Activated CD4-positive, alpha-beta T cell treated with anti-CD3 and anti-CD28 coated beads for 36 hours (primary cell): ENCODE measurements around the gene METAP1. TPM values are rescaled to one million over a fixed set of nuclear protein-coding genes. Genes with fewer than 3 reads are reported as not detected.
"Not testable (repeated sequence)": the region's sequence is repeated elsewhere in the genome, so short reads cannot be mapped to it uniquely, and the experiment has no call there.

Experiments used
- ATAC-seq: fragments of 200-7000 bp; cut with Tn5 transposase; one replicate; pipeline ENCODE4 v1.10.0; 2021; ENCODE audit warnings: mild to moderate bottlenecking, moderate library complexity
- CTCF ChIA-PET: fragments of 350-600 bp; sonication (Branson Sonifier 250); formaldehyde crosslinking; loops from one replicate; lab custom pipeline; 2021; ENCODE audit warnings: antibody characterized with exemption; lab: Charles Lee
- POLR2A ChIA-PET: fragments of 350-600 bp; sonication (Branson Sonifier 250); formaldehyde crosslinking; loops from one replicate; lab custom pipeline; 2021; ENCODE audit warnings: antibody characterized with exemption, inconsistent platforms; lab: Charles Lee
- DNase-seq: peaks from one replicate; pipeline ENCODE4 v3.0.0-alpha.2; 2020
- H3K27ac Mint-ChIP-seq: one replicate; pipeline ENCODE4 v1.8.0; 2021; ENCODE audit warnings: mixed read lengths
- H3K27me3 Mint-ChIP-seq: one replicate; pipeline ENCODE4 v1.8.0; 2021; ENCODE audit warnings: mixed read lengths
- H3K36me3 Mint-ChIP-seq: one replicate; pipeline ENCODE4 v1.8.0; 2021; ENCODE audit warnings: low read depth, mixed read lengths
- H3K4me1 Mint-ChIP-seq: one replicate; pipeline ENCODE4 v1.8.0; 2021; ENCODE audit warnings: mixed read lengths
- H3K4me3 Mint-ChIP-seq: one replicate; pipeline ENCODE4 v1.8.0; 2021; ENCODE audit warnings: mild to moderate bottlenecking, moderate library complexity, mixed read lengths
- H3K9me3 Mint-ChIP-seq: one replicate; pipeline ENCODE4 v1.8.0; 2021; ENCODE audit warnings: low read depth, mixed read lengths
- intact Hi-C, 2 experiments: fragments of 100-400 bp; cut with DNase I in 1 of 2; cut with micrococcal nuclease in 1 of 2; formaldehyde crosslinking; loops; one replicate each; pipeline versions ENCODE4 v1.14.2 to v1.15.1; 2022 to 2024; cut with DNase I, micrococcal nuclease
- total RNA-seq, 2 experiments: library from RNA; stranded (reverse); gene quantifications; one replicate each; pipeline ENCODE4 v1.2.3, GENCODE V29; 2021

METAP1 gene
- total RNA-seq, 2 experiments from 2014 or later = 67.9 to 75.2 TPM

DNA sequence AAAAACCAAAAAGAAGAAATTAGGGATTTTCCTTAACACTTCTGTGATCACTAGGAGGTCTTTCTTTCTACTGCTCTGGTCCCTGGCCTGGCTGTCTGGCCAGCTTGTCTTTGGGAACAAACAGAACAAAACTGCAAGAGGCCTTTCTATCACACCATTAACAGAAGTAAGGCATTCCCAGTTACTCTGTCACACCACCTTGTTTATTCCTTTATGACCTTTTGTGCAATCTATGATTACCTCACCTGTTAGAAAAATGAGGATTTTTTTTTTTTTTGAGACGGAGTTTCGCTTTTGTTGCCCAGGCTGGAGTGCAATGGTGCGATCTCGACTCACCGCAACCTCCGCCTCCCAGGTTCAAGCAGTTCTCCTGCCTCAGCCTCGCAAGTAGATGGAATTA is 3.0 kb downstream of the METAP1 start:
- intact Hi-C loops = loop anchor here (5.0 to 10.0 kb wide), 7 partner anchors 341 to 949 kb away; partner anchors contain the start of genes DNAJB14 (in 1 of the 2), TRMT10A (in 1 of the 2) and TSPAN5 (in 1 of the 2)
- H3K27ac Mint-ChIP-seq = no peak overlapping the region
- POLR2A ChIA-PET = interaction anchor here (1.2 kb wide), 1 partner anchor 70 kb away, joined by 3 read pairs; the partner anchor contains the start of gene EIF4E
- DNase-seq = no peak
- no peaks in the 10 kb centered on the region for H3K27me3 Mint-ChIP-seq
- peaks cover 4% of the 10 kb centered on the region for H3K36me3 Mint-ChIP-seq
- H3K4me3 Mint-ChIP-seq = no peak overlapping the region
- H3K4me1 Mint-ChIP-seq = peaks cover 63% of the 10 kb centered on the region
- no peak for ATAC-seq
- CTCF ChIA-PET = interaction anchor here (1.1 to 2.1 kb wide), 4 partner anchors 13 to 57 kb away, joined by 3 to 7 read pairs (median 5); no protein-coding TSS in a partner anchor
- no peaks in the 10 kb centered on the region for H3K9me3 Mint-ChIP-seq

- peaks cover 15% of the 10 kb centered on the region for H3K36me3 Mint-ChIP-seq
- H3K4me1 Mint-ChIP-seq = peaks cover 63% of the 10 kb centered on the region
- no peak for ATAC-seq
- no peak overlapping the region for H3K4me3 Mint-ChIP-seq
- H3K27me3 Mint-ChIP-seq = no peaks in the 10 kb centered on the region
- intact Hi-C loops = no loop called here
- ChIA-PET CTCF (interaction anchor here (1.5 kb wide), 1 partner anchor 54 kb away, joined by 6 read pairs; no protein-coding TSS in a partner anchor), POLR2A (no interaction called here)
- peak overlapping the region; percentile 15 for H3K27ac Mint-ChIP-seq
- H3K9me3 Mint-ChIP-seq = no peaks in the 10 kb centered on the region
- DNase-seq = no peak
Measured at GRCh38 chr4:99002279-99002678, 6.8 kb downstream of the METAP1 start.

DNA sequence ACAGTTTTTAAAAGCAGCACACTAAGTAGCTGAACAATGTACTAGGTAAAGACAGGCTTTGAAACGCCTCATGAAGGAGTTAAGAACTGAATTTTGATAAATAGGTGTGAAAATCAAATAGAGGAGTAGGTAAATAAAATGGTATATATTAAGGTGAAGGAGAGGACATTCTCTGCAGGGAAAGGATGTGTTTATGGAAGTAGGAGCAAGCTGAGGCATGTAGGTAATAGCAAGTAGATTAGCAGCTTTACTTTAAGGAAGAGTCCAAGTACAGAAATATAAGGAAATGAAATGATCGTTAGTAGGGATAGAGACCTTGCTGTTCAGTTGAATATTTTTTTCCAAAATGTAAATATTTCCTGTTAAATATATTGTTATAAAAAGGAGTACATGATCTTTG is 12.5 kb downstream of the METAP1 start:
- CTCF ChIA-PET = interaction anchor here (1.1 to 1.6 kb wide), 2 partner anchors 13 to 19 kb away, joined by 3 read pairs; partner anchors contain the start of gene METAP1
- Mint-ChIP-seq H3K27ac (no peak overlapping the region), H3K27me3 (no peaks in the 10 kb centered on the region), H3K4me3 (no peak overlapping the region), H3K9me3 (peaks cover 9% of the 10 kb centered on the region), H3K36me3 (peaks cover 41% of the 10 kb centered on the region), H3K4me1 (peaks cover 24% of the 10 kb centered on the region)
- POLR2A ChIA-PET = no interaction called here
- DNase-seq = no peak
- no peak for ATAC-seq
- intact Hi-C loops = no loop called here

DNA sequence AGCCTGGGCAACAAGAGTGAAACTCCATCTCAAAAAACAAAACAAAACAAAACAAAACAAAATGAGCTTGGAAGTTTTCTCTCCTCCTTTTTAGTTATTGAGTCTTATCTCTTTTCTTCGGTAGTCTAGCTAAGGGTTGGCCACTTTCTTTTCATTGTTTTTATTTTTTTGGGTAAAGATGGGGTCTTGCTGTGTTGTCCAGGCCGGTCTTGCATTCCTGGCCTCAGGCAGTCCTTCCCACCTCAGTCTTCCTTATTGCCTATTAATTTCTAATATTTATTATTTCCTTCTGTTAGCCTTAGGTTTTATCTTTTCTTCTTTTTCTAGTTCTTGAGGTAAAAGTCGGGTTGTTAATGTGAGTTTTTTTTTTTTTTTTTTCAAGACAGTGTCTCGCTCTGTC is 16.4 kb downstream of the METAP1 start:
- peaks cover 41% of the 10 kb centered on the region for H3K36me3 Mint-ChIP-seq

DNA sequence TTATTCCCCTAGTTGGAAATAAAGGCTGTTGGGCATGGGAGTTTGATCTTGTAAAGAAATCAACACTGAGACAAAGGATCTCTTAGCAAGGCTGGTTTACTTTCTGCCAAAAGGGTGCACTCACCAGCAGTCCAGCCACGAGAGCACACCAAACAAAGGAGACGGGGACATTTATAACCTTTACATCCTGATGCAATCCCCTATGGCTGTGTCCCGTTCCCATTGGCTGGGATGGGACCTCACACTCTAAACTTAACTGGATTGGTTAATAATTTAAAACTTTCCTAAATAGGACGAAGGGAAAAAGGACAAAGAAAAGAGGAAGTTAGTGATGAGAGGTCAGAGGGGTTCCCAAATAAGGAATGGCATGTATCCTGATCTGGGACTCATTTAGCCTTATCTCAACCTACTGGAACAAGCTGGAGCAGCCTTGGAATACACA is 17.9 kb downstream of the METAP1 start:
- intact Hi-C loops = no loop called here

More for the DNA sequence above, 16.4 kb downstream of the METAP1 start:
- Mint-ChIP-seq H3K27ac (no peak overlapping the region), H3K4me3 (no peak overlapping the region), H3K4me1 (peaks cover 20% of the 10 kb centered on the region), H3K9me3 (peaks cover 9% of the 10 kb centered on the region), H3K27me3 (no peaks in the 10 kb centered on the region)
- ATAC-seq (no peak), DNase-seq (no peak)
- CTCF ChIA-PET = interaction anchor here (0.6 to 1.4 kb wide), 2 partner anchors 14 to 470 kb away, joined by 3 to 7 read pairs; no protein-coding TSS in a partner anchor
- POLR2A ChIA-PET = no interaction called here
- intact Hi-C loops = no loop called here

DNA sequence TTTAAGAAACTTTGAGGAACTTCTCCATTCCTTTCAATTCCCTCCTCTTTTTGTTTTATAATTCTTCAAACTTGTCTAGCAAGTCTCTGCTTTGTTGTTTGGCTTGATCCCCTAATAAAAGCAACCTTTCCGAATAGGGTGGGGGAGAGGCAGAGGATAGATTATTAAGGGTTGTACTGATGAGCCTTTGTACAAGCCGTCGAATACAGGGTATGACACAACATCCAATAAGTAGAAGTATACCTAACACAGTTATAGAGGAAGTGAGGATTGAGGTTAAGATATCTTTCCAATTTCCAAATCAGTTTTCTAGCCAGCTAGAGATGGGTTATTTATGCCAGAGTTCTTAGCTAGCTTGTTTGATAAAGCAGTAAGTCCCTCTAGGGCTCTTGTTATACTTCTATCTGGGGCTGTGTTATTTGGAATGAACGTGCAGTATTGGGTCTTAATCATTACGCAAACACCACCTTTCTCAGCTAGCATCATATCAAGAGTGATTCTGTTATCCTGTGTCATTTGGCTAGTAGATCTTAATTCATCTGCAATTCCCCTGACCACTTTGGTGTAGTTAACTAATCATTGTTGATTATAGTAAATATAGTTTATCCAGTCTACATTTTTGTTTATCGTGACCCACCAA is 18.5 kb downstream of the METAP1 start:
- CTCF ChIA-PET = interaction anchor here (1.0 to 1.3 kb wide), 3 partner anchors 15 to 42 kb away, joined by 3 to 4 read pairs (median 3); partner anchors contain the start of gene METAP1
- H3K4me1 Mint-ChIP-seq = peaks cover 14% of the 10 kb centered on the region
- H3K36me3 Mint-ChIP-seq = peaks cover 42% of the 10 kb centered on the region
- ATAC-seq = peak; percentile 23
- POLR2A ChIA-PET = no interaction called here
- no peak overlapping the region for H3K27ac Mint-ChIP-seq
- intact Hi-C loops = no loop called here
- no peak for DNase-seq
- H3K4me3 Mint-ChIP-seq = no peak overlapping the region
- no peaks in the 10 kb centered on the region for H3K27me3 Mint-ChIP-seq
- peaks cover 7% of the 10 kb centered on the region for H3K9me3 Mint-ChIP-seq

More for the DNA sequence above, 17.9 kb downstream of the METAP1 start:
- peaks cover 9% of the 10 kb centered on the region for H3K9me3 Mint-ChIP-seq
- no peak overlapping the region for H3K4me3 Mint-ChIP-seq
- H3K4me1 Mint-ChIP-seq = peaks cover 14% of the 10 kb centered on the region
- DNase-seq (no peak), ATAC-seq (no peak)
- POLR2A ChIA-PET = no interaction called here
- no peaks in the 10 kb centered on the region for H3K27me3 Mint-ChIP-seq
- H3K27ac Mint-ChIP-seq = no peak overlapping the region
- H3K36me3 Mint-ChIP-seq = peaks cover 40% of the 10 kb centered on the region
- CTCF ChIA-PET = no interaction called here

DNA sequence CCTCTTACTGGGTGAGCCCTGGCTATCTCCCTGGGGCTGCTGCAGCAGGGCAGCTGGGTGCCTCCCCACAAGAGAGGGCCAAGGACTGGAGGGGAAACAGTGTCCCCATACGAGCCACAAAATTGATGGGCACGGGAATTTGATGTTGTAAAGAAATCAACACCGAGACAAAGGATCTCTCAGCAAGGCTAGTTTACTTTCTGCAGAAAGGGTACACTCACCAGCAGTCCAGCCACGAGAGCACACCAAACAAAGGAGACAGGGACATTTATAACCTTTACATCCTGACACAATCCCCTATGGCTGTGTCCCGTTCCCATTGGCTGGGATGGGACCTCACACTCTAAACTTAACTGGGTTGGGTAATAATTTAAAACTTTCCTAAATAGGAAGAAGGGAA is 25.9 kb downstream of the METAP1 start:
- H3K4me3 Mint-ChIP-seq = no peak overlapping the region
- peaks cover 41% of the 10 kb centered on the region for H3K36me3 Mint-ChIP-seq
- H3K27me3 Mint-ChIP-seq = no peaks in the 10 kb centered on the region
- no peak for ATAC-seq
- intact Hi-C loops = no loop called here
- H3K27ac Mint-ChIP-seq = no peak overlapping the region
- peaks cover 37% of the 10 kb centered on the region for H3K4me1 Mint-ChIP-seq
- ChIA-PET POLR2A (no interaction called here), CTCF (no interaction called here)
- no peak for DNase-seq
- H3K9me3 Mint-ChIP-seq = peaks cover 19% of the 10 kb centered on the region

DNA sequence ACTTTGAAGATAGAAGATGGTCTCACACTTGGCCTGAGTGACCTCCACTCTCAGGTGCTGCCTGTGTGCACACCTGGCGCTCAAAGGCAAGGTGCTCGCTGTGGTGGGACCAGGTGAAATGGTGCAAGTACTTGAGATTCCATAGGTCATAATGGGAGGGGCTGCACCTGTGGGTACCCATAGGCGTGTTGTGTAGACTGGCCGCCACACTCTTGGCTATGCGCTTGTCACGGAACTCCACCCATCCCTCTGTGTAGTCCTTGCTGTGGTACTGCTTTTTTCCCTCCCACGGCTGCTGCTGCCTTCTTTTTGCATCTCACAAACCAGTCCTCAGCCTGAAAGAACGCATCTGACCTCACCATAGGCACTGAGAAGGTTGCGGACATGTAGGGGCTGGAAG is 27.0 kb downstream of the METAP1 start:
- H3K27ac Mint-ChIP-seq = no peak overlapping the region
- ATAC-seq (no peak), DNase-seq (no peak)
- H3K9me3 Mint-ChIP-seq = peaks cover 19% of the 10 kb centered on the region
- no peak overlapping the region for H3K4me3 Mint-ChIP-seq
- H3K27me3 Mint-ChIP-seq = no peaks in the 10 kb centered on the region
- intact Hi-C loops = loop anchor here in 1 of 2 experiments (2.0 kb wide), 1 partner anchor 28 kb away; the partner anchor contains the start of gene METAP1
- peaks cover 44% of the 10 kb centered on the region for H3K4me1 Mint-ChIP-seq
- POLR2A ChIA-PET = no interaction called here
- peaks cover 41% of the 10 kb centered on the region for H3K36me3 Mint-ChIP-seq
- CTCF ChIA-PET = no interaction called here

GRCh38 chr4:99023800-99024251 is 28.3 kb downstream of the METAP1 start:
- ATAC-seq, DNase-seq, H3K4me3 Mint-ChIP-seq, CTCF ChIA-PET, H3K27ac Mint-ChIP-seq, H3K27me3 Mint-ChIP-seq: not testable (repeated sequence)
- intact Hi-C loops = loop anchor here in 1 of 2 experiments (2.0 kb wide), 1 partner anchor 29 kb away; the partner anchor contains the start of gene METAP1
- Mint-ChIP-seq H3K4me1 (peaks cover 52% of the 10 kb centered on the region), H3K36me3 (peaks cover 33% of the 10 kb centered on the region), H3K9me3 (peaks cover 19% of the 10 kb centered on the region)
- POLR2A ChIA-PET = interaction anchor here (1.5 kb wide), 1 partner anchor 28 kb away, joined by 4 read pairs; the partner anchor contains the start of gene METAP1

GRCh38 chr4:99024481-99025275 is 29.2 kb downstream of the METAP1 start:
- no peak overlapping the region for H3K4me3 Mint-ChIP-seq
- intact Hi-C loops = no loop called here
- ChIA-PET POLR2A (interaction anchor here (1.5 kb wide), 1 partner anchor 29 kb away, joined by 4 read pairs; the partner anchor contains the start of gene METAP1), CTCF (interaction anchor here (0.8 to 1.1 kb wide), 2 partner anchors 18 to 23 kb away, joined by 3 read pairs; no protein-coding TSS in a partner anchor)
- no peak for DNase-seq
- no peaks in the 10 kb centered on the region for H3K27me3 Mint-ChIP-seq
- ATAC-seq = no peak
- H3K36me3 Mint-ChIP-seq = peaks cover 32% of the 10 kb centered on the region
- H3K4me1 Mint-ChIP-seq = peaks cover 59% of the 10 kb centered on the region
- peak overlapping the region; percentile 19 for H3K27ac Mint-ChIP-seq
- H3K9me3 Mint-ChIP-seq = peaks cover 14% of the 10 kb centered on the region

DNA sequence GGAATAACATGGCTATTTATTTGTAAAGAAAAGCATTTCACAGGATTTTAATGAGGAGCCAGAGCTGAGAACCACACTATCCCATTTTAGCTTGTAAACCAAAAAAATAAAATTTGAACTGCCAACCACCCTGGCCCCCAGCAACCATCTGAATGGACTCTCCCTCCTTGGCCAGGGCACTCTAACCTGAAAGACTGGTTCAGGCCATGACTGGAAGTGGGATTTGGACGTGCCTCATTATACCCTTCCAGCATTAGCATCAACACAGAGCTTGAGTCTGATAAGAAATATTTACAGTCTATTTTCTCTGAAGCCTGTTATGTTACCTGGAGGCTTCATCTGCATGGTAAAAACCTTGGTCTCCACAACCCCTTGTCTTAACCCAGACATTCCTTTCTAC is 30.0 kb downstream of the METAP1 start:
- Mint-ChIP-seq H3K4me1 (peaks cover 65% of the 10 kb centered on the region), H3K9me3 (peaks cover 11% of the 10 kb centered on the region), H3K27ac (no peak overlapping the region), H3K36me3 (peaks cover 29% of the 10 kb centered on the region), H3K27me3 (no peaks in the 10 kb centered on the region), H3K4me3 (no peak overlapping the region)
- ChIA-PET POLR2A (no interaction called here), CTCF (interaction anchor here (1.1 kb wide), 1 partner anchor 19 kb away, joined by 3 read pairs; no protein-coding TSS in a partner anchor)
- ATAC-seq (no peak), DNase-seq (no peak)
- intact Hi-C loops = no loop called here
